Right lobe of liver (tissue), 6 donors: ENCODE data around the gene GNAZ. TPM values are rescaled to one million over a fixed set of nuclear protein-coding genes. Genes with fewer than 3 reads are reported as not detected.

ENCODE experiments used
- ATAC-seq, 4 donors: fragments of 200-7000 bp; cut with Tn5 transposase; one replicate each; pipeline ENCODE4 v1.9.1; 2020; ENCODE audit warnings: mild to moderate bottlenecking in 4 of 4, moderate library complexity in 4 of 4
- DNase-seq, 3 donors: peaks; one replicate each; pipeline ENCODE4 v3.0.0-alpha.2; 2020
- H3K27ac ChIP-seq, 3 donors: fragments of 200-600 bp; one replicate each; pipeline ENCODE4 v1.8.0; 2022
- H3K27me3 ChIP-seq, 2 donors: fragments of 200-600 bp; one replicate each; pipeline ENCODE4 v1.8.0; 2022
- H3K36me3 ChIP-seq, 4 donors: fragments of 200-600 bp; sonication (generic) in 1 of 4; one replicate each; pipeline versions ENCODE4 v1.5.1 to v1.8.0; 2017 to 2022; ENCODE audit warnings: control low read depth in 1 of 4
- H3K4me1 ChIP-seq, 4 donors: fragments of 200-600 bp; sonication (generic) in 1 of 4; one replicate each; pipeline versions ENCODE4 v1.5.1 to v1.8.0; 2017 to 2022; ENCODE audit warnings: control low read depth in 1 of 4
- H3K4me3 ChIP-seq, 3 donors: fragments of 200-600 bp; one replicate each; pipeline ENCODE4 v1.8.0; 2022
- H3K9me3 ChIP-seq, 4 donors: fragments of 200-600 bp; sonication (generic) in 1 of 4; one replicate each; pipeline versions ENCODE4 v1.5.1 to v1.8.0; 2017 to 2022; ENCODE audit warnings: control low read depth in 1 of 4
- POLR2A ChIP-seq: fragments of 450-650 bp; IDR thresholded peaks from one replicate; pipeline ENCODE4 v1.6.1; 2017; ENCODE audit warnings: antibody characterized with exemption, mild to moderate bottlenecking
- WGBS: methylation state at CpG from one replicate; pipeline ENCODE4 v1.1.6; 2018; ENCODE audit warnings: low coverage, low lambda C conversion rate; ENCODE audit not compliant: insufficient coverage; ENCODE audit errors: missing lambda C conversion rate; 5-methylcytosine and 5-hydroxymethylcytosine counted together
- intact Hi-C, 2 donors: fragments of 100-400 bp; cut with DNase I; formaldehyde crosslinking; loops; one replicate each; pipeline versions ENCODE4 v1.11.2 to v1.14.1; 2022
- total RNA-seq, 6 experiments: library from RNA; depleted of rRNA in 2 of 6; stranded (reverse); fragments of >200 nt in 2 of 6; fragmentation: NEBNext Ultra II Directional in 3 of 6; extraction: Animal tissue kit (Norgen Biotek cat#: 25700) in 3 of 6; gene quantifications; one replicate each; pipeline versions ENCODE4 v1.1.0 to v1.2.4, GENCODE V29; 2016 to 2023
- TF ChIP-seq, protein P1 (sequence below), 4 donors: fragments of 200-600 bp in 3 of 4; fragments of 450-650 bp in 1 of 4; IDR thresholded peaks; one replicate each; pipeline versions ENCODE4 v1.5.1 to v1.8.0; 2016 to 2022; ENCODE audit warnings: antibody characterized with exemption in 4 of 4, mild to moderate bottlenecking in 2 of 4
- donor health status: DM: no; HTN: yes; CAD: no.
- donor health status: DM: no; HTN: no; CAD: no.
- donor health status: DM: no; HTN: no; CAD: no.
- donor health status: DM: no; HTN: yes; CAD: no.
- donor health status: DM: no; HTN: yes; CAD: no.

Gene GNAZ
- total RNA-seq, 6 experiments from 2014 or later: 0.15 to 1.5 (median 0.53) TPM

DNA sequence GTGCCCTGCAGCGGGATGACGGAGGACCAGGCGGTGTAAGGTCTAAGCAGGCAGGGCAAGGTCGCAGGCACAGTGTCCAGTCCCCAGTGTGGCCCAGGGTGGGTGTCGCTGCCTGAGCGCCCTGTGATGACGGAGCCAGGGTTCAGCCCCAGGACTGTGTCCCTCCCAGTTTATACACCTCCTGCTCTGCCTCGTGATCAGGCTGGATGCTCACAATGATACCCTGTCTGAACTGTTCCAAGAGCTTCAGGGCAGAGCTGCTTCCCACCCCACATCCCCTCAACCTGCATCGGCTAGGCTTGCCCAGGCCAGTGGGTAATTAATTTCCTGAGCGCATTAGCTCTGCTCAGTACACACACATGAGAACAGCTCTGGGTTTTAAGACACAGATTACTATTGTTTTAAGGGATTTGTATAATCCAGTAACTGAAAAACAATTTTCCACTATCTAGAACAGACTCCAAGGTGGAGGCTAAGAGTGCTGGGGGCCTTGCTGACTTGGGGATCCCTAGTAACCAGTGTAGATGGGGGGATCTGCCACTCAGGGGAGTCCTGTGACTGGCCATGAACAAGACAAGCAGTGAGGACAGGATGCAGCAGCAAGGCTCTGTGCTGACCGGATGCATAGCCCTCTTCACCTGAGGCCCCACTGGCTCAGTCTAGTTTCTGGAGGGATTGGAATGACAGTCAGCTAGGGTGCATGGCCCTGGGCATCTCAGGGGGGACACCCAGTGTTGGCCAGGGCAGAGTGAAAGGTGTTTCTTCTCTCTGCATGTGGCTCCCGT is 34.1 kb downstream of the GNAZ start:
- DNase-seq (no peak), ATAC-seq (no peak)
- H3K9me3 ChIP-seq: no peaks in the 10 kb centered on the region
- H3K4me3 ChIP-seq: no peak overlapping the region
- H3K36me3 ChIP-seq: no peaks in the 10 kb centered on the region
- no peaks in the 10 kb centered on the region for H3K4me1 ChIP-seq
- intact Hi-C loops: no loop called here
- TF ChIP-seq POLR2A: no peak
- TF ChIP-seq, protein P1, sequence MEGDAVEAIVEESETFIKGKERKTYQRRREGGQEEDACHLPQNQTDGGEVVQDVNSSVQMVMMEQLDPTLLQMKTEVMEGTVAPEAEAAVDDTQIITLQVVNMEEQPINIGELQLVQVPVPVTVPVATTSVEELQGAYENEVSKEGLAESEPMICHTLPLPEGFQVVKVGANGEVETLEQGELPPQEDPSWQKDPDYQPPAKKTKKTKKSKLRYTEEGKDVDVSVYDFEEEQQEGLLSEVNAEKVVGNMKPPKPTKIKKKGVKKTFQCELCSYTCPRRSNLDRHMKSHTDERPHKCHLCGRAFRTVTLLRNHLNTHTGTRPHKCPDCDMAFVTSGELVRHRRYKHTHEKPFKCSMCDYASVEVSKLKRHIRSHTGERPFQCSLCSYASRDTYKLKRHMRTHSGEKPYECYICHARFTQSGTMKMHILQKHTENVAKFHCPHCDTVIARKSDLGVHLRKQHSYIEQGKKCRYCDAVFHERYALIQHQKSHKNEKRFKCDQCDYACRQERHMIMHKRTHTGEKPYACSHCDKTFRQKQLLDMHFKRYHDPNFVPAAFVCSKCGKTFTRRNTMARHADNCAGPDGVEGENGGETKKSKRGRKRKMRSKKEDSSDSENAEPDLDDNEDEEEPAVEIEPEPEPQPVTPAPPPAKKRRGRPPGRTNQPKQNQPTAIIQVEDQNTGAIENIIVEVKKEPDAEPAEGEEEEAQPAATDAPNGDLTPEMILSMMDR (IDR thresholded peaks at IDR 0.05): no peak
- no CpG with 5 or more reads among the region's 12 CpGs for WGBS
- H3K27me3 ChIP-seq: no peaks in the 10 kb centered on the region
- H3K27ac ChIP-seq: no peak overlapping the region

DNA sequence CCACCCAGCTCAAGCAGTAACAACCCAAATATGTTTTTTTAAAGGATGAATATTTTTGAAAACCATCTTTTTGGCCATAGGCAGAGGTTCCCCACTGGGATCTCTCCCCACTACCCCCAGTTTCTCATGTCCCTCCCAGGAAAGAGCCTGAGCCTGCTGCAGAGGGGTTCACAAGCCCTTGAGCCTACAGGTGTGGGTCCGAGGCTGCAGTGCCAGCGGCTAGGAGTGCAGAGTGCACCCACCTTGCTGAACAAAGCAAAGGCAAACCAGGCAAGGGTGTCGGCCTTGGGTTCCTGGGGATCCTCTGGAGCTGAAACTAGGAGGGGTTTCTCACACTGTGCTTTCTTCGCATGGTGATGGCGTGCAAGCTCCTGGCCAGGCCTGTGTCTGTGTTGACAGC is 35.0 kb downstream of the GNAZ start:
- 100% methylated on average over 3 of the region's 5 CpGs for WGBS
- H3K4me1 ChIP-seq: no peaks in the 10 kb centered on the region
- H3K27ac ChIP-seq: no peak overlapping the region
- H3K36me3 ChIP-seq: no peaks in the 10 kb centered on the region
- TF ChIP-seq, protein P1 (IDR thresholded peaks at IDR 0.05): no peak
- no peak for TF ChIP-seq POLR2A
- DNase-seq: no peak
- intact Hi-C loops: no loop called here
- no peaks in the 10 kb centered on the region for H3K9me3 ChIP-seq
- H3K4me3 ChIP-seq: no peak overlapping the region
- no peak for ATAC-seq
- H3K27me3 ChIP-seq: no peaks in the 10 kb centered on the region

DNA sequence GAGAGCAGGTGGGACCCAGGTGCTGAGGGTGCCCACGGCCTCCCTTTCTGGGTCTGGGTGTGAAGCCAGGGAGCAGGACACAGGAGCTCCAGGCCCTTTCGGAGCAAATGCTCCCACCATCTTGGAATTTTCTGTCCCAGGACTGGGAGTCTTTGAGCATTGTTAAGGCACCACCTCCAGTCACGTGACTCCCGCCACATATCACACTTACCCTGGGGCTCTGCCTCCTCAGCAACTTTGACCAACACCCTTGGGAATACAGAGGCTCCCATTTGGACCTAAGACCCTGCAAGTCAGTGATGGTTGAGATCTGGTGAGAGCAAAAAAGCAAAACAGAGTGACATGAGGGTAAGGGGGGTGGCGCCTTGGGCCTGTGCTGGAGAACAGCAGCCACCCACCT is 35.6 kb downstream of the GNAZ start:
- no peak overlapping the region for H3K4me3 ChIP-seq
- no peaks in the 10 kb centered on the region for H3K4me1 ChIP-seq
- no peaks in the 10 kb centered on the region for H3K27me3 ChIP-seq
- H3K9me3 ChIP-seq: no peaks in the 10 kb centered on the region
- TF ChIP-seq POLR2A: no peak
- TF ChIP-seq, protein P1 (IDR thresholded peaks at IDR 0.05): no peak
- no peak for ATAC-seq
- H3K27ac ChIP-seq: no peak overlapping the region
- no peaks in the 10 kb centered on the region for H3K36me3 ChIP-seq
- intact Hi-C loops: no loop called here
- DNase-seq: no peak
- WGBS: 100% methylated on average over 1 of the region's 5 CpGs

DNA sequence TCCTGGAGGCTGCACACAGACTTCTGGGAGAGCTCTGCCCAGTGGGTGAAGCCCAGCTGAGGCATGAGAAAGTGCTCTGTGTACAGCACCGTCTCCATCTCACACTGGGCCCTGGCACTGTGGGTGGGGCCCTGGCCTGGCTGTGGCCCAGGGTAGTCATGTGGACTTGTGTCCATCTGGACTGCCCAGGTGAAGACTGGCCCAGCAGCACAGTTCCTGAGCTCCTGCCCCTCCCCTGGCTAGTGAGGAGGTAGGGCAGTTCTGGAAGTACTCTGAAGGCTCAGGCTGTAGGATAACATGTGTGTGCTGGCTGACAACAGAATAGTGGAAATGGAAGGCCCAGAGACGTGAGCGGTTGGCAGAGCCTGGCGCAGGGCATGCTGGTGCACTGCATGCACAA is 36.0 kb downstream of the GNAZ start:
- no peak for TF ChIP-seq POLR2A
- TF ChIP-seq, protein P1 (IDR thresholded peaks at IDR 0.05): no peak
- Histone ChIP-seq H3K27ac (no peak overlapping the region), H3K9me3 (no peaks in the 10 kb centered on the region), H3K36me3 (no peaks in the 10 kb centered on the region), H3K4me1 (no peaks in the 10 kb centered on the region), H3K27me3 (no peaks in the 10 kb centered on the region), H3K4me3 (no peak overlapping the region)
- intact Hi-C loops: no loop called here
- 85% methylated on average over 3 of the region's 4 CpGs for WGBS
- ATAC-seq (peak in 3 of 4 donors; percentile 3 to 33 (median 32)), DNase-seq (no peak)
